Activated T-helper 9 cell treated with anti-CD3 and anti-CD28 coated beads, Interleukin-2, amount 50 U/mL, for 16 hours (primary cell): ENCODE measurements around the gene PSMD9.

Experiments
- DNase-seq: peaks from one replicate; pipeline ENCODE4 v3.0.0-alpha.2; 2020; ENCODE audit warnings: low read depth

The PSMD9 gene

DNA sequence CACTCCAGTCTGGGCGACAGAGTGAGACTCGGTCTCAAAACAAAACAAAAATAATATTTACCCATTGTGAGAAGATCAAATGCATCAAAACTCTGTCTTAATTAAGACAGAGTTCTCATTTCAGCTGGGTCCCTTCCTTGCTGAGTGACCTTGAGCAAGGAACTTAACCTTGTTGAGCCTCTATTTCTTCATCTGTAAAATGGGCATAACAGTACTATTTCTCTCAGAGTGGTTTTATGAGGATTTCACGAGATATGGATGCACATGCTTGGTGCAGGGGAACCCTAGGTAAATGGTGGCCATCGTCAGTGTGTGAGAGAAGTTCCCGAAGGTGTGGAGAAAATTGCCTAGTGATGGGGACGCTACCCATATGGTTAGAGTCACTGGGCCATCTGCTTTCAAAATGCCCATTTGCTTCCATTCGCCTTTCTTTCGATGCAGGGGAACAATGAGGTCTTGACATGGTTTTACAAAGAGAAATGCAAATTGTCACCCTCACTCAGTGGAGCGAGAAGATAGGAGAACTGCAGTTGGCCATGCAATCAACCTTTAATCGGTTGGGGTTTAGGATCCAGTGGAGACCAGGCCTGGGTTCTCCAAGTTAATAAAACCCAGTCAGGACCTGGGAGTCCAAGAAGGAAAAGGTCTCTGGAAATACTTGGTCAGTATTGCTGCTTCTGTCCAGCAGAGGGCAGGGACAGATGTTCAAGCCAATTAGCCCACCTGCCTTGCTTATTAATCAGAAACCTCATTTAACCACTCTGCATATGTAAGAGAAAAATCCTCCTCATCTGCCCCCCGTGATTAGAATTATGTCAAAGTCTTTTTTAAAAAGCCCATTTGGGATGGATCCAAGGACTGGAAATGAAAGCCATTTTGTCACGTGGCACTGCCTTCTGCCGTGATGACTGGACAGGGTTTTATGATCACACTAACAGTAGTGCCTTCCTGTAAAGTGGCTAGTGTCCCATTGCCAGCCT is 67.0 kb downstream of the PSMD9 start:
- DNase-seq = no peak

DNA sequence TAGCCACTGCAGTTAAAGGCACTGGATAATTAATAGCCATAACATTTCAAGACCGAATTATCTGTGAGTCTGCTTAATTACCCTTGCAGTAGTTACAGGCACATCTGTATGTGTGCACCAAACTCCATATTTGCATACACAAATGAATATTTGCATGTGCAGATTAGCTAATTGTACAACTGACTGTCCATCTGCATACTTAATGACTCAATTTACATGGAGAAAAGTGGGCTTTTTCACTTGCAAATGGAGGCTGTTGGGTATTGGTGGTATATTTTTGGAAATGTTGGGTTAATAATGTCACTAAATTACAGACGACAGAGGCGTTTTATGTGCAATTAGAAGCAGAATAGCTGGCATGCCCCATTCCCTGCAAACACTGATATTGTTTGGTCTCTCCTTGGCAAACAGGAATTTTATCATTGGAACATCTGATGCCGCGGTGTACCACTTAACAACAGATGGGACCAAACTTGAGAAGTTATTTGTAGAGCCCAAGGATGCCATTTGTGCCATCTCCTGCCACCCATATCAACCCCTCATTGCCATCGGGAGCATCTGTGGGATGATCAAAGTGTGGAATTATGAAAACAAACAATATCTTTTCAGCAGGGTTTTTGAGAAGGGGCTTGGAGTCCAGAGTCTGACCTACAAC is 69.4 kb downstream of the PSMD9 start:
- no peak for DNase-seq

DNA sequence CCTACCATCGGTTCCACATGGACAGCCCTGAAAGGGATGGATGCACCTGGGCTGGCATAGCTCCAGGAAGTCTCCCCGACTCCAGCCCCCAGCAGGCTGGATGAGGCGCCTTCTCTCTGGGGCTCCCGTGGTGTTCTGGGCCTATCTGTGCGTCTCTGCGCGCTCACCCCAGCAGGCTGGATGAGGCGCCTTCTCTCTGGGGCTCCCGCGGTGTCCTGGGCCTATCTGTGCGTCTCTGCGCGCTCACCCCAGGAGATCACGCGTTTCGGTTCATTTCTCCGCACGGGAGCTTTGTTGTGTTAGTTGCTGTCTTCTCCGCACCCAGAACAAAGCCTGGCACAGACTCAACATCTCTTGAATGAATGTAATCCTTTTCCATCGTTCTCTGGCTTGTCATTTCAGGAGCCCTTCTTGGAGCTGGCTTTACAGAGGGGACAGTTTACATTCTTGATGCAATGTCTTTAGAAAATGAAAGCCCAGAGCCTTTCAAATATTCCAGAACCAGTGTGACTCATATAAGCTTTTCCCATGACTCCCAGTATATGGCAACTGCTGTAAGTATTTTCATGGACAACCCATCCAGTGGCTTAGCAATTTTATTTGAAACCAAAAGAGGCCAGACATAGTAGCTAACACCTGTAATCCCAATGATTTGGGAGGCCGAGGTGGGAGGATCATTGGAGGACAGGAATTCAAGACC is 70.1 kb downstream of the PSMD9 start:
- DNase-seq = no peak

DNA sequence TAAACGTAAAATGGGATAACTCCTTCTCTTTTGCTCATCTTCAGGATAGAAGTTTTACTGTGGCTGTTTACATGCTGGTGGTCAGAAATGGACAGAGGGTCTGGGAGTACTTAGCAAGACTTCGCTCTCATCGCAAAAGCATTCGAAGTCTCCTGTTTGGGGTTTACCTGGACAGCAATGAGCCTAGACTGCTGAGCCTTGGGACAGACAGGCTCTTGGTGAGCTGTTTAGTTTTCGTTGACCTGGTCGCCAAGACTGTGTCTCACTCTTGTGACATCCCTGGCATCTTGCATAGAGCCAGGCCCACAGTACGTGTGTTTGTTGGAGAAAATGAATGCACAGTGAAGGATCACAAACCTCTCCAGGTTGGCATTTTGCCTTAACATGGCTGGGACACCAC is 72.0 kb downstream of the PSMD9 start:
- DNase-seq = no peak

DNA sequence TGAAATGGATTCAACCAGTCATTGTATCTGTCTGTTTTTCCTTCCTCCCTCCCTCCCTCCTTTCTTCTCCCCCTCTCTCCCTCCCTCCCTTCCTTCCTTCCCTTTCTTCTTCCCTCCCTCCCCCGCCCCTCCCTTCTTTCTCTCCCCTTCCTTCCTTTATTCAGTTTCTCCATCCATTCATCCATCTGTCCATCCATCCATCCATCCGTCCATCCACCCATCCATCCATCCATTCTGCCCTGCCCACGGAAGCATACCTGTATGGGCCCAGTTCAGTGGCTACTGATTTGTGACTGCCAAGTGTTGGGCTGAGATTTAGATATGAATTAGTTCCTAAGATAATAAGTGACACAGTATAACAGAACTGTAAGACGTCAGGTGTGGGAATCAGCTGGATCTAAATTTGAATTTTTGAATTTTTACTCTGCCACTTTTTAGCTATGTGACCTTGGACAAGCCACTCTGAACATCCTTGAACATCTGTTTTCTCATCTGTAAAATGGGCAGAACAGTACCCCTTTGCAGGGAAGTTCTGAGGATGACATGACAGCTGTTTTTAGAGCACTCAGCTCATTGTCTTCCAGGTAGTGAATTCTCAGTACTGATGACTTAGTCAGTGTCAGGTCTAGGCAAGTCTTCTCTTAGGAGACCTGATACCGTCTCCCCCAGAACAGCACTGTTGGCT is 72.7 kb downstream of the PSMD9 start:
- no peak for DNase-seq

DNA sequence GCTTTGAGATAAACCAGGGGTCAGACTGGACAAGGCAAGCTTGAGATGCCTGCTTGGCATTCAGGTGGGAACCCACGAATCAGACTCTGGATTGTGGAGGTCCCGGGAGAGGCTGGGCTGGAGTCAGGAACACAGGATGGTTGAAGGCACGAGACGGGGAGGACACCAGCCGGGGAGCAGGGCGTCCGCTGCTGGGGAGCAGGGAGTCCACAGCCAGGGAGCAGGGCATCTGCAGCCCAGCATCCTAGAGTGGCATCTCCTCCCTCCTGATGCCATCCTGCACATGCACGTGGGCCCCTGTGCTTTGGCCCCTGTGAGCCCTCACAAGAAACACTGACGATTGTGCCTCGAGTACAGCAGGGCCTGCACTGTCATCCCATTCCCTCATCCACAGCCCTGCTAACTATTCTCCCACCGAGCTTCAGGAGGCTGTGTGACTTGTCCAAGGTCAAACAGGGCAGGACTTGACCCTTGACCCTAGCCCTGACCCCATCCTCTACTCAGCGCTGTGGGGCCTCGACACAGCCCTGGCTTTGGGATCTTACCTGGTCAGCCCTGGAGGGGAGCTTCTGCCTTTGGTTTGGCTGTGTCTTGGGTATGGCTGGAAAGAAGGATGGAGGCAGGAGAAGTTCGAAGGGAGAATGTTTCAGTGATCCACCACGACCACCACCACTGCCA is 74.9 kb downstream of the PSMD9 start:
- DNase-seq = no peak

DNA sequence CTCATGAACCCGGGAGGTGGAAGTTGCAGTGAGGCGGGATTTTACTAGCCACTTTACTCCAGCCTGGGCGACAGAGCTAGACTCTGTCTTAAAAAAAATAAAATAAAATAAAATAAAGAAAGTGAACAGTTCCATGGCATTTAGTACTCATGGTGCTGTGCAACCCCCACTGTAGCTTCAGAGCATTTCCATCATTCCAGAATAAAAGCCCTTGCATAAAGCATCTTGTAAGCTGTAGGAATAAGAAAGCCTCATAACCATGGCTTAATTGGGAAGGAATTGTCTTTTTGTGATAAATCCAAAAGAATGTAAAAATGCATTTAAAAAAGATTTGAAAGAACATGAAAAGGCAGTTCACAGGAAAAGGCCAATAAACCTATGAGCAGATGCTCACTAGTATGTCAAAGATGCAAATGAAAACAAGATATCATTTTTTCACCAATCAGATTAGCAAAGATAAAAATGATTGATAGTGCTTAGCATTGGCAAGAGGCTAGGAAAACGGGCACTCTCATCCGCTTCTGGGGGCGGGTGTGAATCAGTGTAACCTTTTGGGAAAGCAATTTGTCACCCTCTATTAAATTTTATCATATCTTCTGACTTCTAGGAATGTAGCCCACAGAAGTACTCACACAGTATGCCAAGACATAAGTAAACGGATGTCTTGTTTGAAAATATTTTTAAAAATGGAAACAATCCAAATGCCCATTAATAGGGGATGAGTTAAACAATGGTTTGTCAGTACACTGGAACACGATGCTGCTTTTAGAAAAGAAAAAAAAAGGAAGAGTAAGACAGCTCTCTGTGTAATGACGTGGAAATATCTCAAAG is 76.4 kb downstream of the PSMD9 start:
- no peak for DNase-seq

DNA sequence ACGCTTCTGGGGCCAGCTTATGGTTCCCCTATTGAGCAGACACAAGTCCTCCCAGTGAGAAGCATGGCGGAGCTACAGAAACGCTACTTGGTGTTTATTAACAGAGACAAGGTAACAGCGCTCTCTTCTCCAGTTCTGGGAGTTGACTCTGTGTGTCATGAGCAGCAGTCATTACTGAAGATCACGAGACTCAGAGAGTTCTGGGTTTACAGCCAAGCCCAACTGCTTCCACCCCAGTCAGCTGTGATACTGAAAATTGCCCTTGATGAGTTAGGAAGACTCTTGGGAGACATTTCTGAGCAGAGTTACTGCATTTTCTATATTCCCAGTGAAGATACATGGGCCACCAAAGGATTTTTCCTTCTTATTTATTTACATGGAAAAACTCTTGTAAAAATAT is 78.4 kb downstream of the PSMD9 start:
- DNase-seq = no peak
